ENCODE data around the gene TSPEAR.

- TF ChIP-seq CTCF (conservative IDR thresholded peaks at IDR 0.05 in 1 of 2, IDR thresholded peaks at IDR 0.05 in 1 of 2; ENCODE audit: low read depth in 1 of 2, low read length in 2 of 2): no peak
- peak; percentile 52 for TF ChIP-seq EZH2 (IDR thresholded peaks at IDR 0.05; ENCODE audit: low read length, missing control alignments)
Measured at GRCh38 chr21:44723177-44724131, 12.1 kb upstream of the TSPEAR start.

All from fibroblast of lung (primary cell).